Neutrophil (primary cell): Measurements from ENCODE around the gene CSNK1G1.

Experiments used
- H3K27ac ChIP-seq: fragments of 200-600 bp; sonication (generic); 2 replicates; pipeline ENCODE4 v1.5.1; 2016; ENCODE audit warnings: mild to moderate bottlenecking, moderate library complexity
- H3K27me3 ChIP-seq: fragments of 200-600 bp; sonication (generic); 2 replicates; pipeline ENCODE4 v1.6.0; 2016; ENCODE audit warnings: mild to moderate bottlenecking
- H3K36me3 ChIP-seq: fragments of 200-600 bp; sonication (generic); 2 replicates; pipeline ENCODE4 v1.5.1; 2017
- H3K4me1 ChIP-seq, 2 experiments: fragments of 200-600 bp in 1 of 2; sonication (generic) in 1 of 2; 1 replicate in 1 of 2; 2 replicates in 1 of 2; pipeline versions ENCODE4 v1.5.1 to v1.6.1; 2013 to 2016; ENCODE audit warnings: low read depth in 1 of 2, low read length in 1 of 2, mild to moderate bottlenecking in 1 of 2, moderate library complexity in 1 of 2; ENCODE audit not compliant: control insufficient read depth in 1 of 2, insufficient read depth in 1 of 2
- H3K4me3 ChIP-seq, 2 experiments: fragments of 200-600 bp in 1 of 2; sonication (generic) in 1 of 2; 1 replicate in 1 of 2; 2 replicates in 1 of 2; pipeline ENCODE4 v1.5.1; 2013 to 2016; ENCODE audit warnings: low read depth in 1 of 2, low read length in 1 of 2, mild to moderate bottlenecking in 1 of 2, moderate library complexity in 1 of 2
- H3K9me3 ChIP-seq: fragments of 200-600 bp; sonication (generic); 2 replicates; pipeline ENCODE4 v1.5.1; 2016
- CTCF ChIP-seq: fragments of 200-600 bp; sonication (generic); IDR thresholded peaks from 2 replicates; pipeline ENCODE4 v1.5.1; 2016; ENCODE audit warnings: antibody characterized with exemption

CSNK1G1 gene

GRCh38 chr15:64315216-64315615, 40.8 kb downstream of the CSNK1G1 start:
- no peaks in the 10 kb centered on the region for H3K9me3 ChIP-seq
- no peak overlapping the region for H3K27ac ChIP-seq
- H3K4me3 ChIP-seq = no peak overlapping the region
- no peaks in the 10 kb centered on the region for H3K27me3 ChIP-seq
- no peaks in the 10 kb centered on the region for H3K4me1 ChIP-seq
- TF ChIP-seq CTCF = no peak
- H3K36me3 ChIP-seq = no peaks in the 10 kb centered on the region

GRCh38 chr15:64314456-64314855, 41.5 kb downstream of the CSNK1G1 start:
- no peak for TF ChIP-seq CTCF
- no peaks in the 10 kb centered on the region for H3K9me3 ChIP-seq
- no peak overlapping the region for H3K4me3 ChIP-seq
- no peaks in the 10 kb centered on the region for H3K27me3 ChIP-seq
- no peaks in the 10 kb centered on the region for H3K4me1 ChIP-seq
- no peaks in the 10 kb centered on the region for H3K36me3 ChIP-seq
- no peak overlapping the region for H3K27ac ChIP-seq

- Histone ChIP-seq H3K27me3 (no peaks in the 10 kb centered on the region), H3K27ac (no peak overlapping the region), H3K9me3 (no peaks in the 10 kb centered on the region), H3K36me3 (no peaks in the 10 kb centered on the region), H3K4me3 (no peak overlapping the region), H3K4me1 (no peaks in the 10 kb centered on the region)
- TF ChIP-seq CTCF = no peak
Observed at GRCh38 chr15:64311566-64311965, 44.4 kb downstream of the CSNK1G1 start.

- Histone ChIP-seq H3K4me3 (no peak overlapping the region), H3K9me3 (no peaks in the 10 kb centered on the region), H3K36me3 (no peaks in the 10 kb centered on the region), H3K27me3 (no peaks in the 10 kb centered on the region), H3K27ac (no peak overlapping the region), H3K4me1 (no peaks in the 10 kb centered on the region)
- no peak for TF ChIP-seq CTCF
Observed at GRCh38 chr15:64310036-64310435, 45.9 kb downstream of the CSNK1G1 start.

GRCh38 chr15:64305261-64305660, 50.7 kb downstream of the CSNK1G1 start:
- no peak for TF ChIP-seq CTCF
- H3K27ac ChIP-seq = no peak overlapping the region
- H3K36me3 ChIP-seq = peaks cover 3% of the 10 kb centered on the region
- H3K4me3 ChIP-seq = no peak overlapping the region
- H3K4me1 ChIP-seq = no peaks in the 10 kb centered on the region
- H3K27me3 ChIP-seq = no peaks in the 10 kb centered on the region
- H3K9me3 ChIP-seq = no peaks in the 10 kb centered on the region

GRCh38 chr15:64289550-64289949, 66.4 kb downstream of the CSNK1G1 start:
- H3K27ac ChIP-seq = no peak overlapping the region
- no peak overlapping the region for H3K4me3 ChIP-seq
- TF ChIP-seq CTCF = no peak
- H3K36me3 ChIP-seq = no peaks in the 10 kb centered on the region
- H3K4me1 ChIP-seq = no peaks in the 10 kb centered on the region
- H3K27me3 ChIP-seq = no peaks in the 10 kb centered on the region
- H3K9me3 ChIP-seq = no peaks in the 10 kb centered on the region
